Measurements from ENCODE around the gene HTT. TPM values are rescaled to one million over a fixed set of nuclear protein-coding genes. Genes with fewer than 3 reads are reported as not detected.

The HTT gene
- total and polyA plus RNA-seq, 2 of the 8 experiments (the other 6 are each of a cell fraction or from before 2014, with no cell fraction given) = 24.0 to 71.0 TPM

GRCh38 chr4:3232871-3233271 lies 158.4 kb downstream of the HTT start:
- Histone ChIP-seq H4K20me1 (replicated peaks in 1 of 2; ENCODE audit: control insufficient read depth in 1 of 2, insufficient read depth in 2 of 2, low read length in 2 of 2) (peaks cover 38 to 39% of the 10 kb centered on the region in 2 experiments), H2BK20ac (ENCODE audit: low read length) (no peak overlapping the region), H3K9ac (replicated peaks in 1 of 4; ENCODE audit: extremely low read depth in 1 of 4, low read depth in 3 of 4, low read length in 3 of 4) (no peak overlapping the region), H3K36me3 (ENCODE audit: control insufficient read depth in 2 of 4, insufficient read depth in 4 of 4, low read length in 3 of 4) (peaks cover 25 to 58% (median 48%) of the 10 kb centered on the region in 4 experiments), H3K18ac (ENCODE audit: extremely low read depth, low read length) (no peak overlapping the region), H2AFZ (ENCODE audit: low read length) (no peak overlapping the region), H3K14ac (ENCODE audit: insufficient read length) (no peak overlapping the region), H3K79me1 (ENCODE audit: low read depth, low read length) (no peaks in the 10 kb centered on the region; the same call in 1 of the 2 replicates), H3K9me3 (ENCODE audit: insufficient read depth in 2 of 2, low read depth in 1 of 2, low read length in 1 of 2) (peaks cover 0 to 3% of the 10 kb centered on the region in 2 experiments; a peak in 1 of 4 replicates), H3K4me2 (ENCODE audit: insufficient read depth in 1 of 2, low read depth in 2 of 2, low read length in 2 of 2) (no peak overlapping the region), H3K4me1 (replicated peaks in 1 of 4; ENCODE audit: control insufficient read depth in 3 of 4, insufficient read depth in 4 of 4, low read length in 3 of 4) (peaks cover 0 to 5% (median 4%) of the 10 kb centered on the region in 4 experiments; a peak in 5 of 7 replicates), H4K8ac (ENCODE audit: extremely low read depth, insufficient read depth, low read length) (no peak overlapping the region), H4K5ac (ENCODE audit: insufficient read length, low read depth, low read length) (no peak overlapping the region), H3K79me2 (ENCODE audit: control insufficient read depth in 1 of 2, insufficient read depth in 2 of 2, low read length in 2 of 2) (no peaks in the 10 kb centered on the region), H3K4ac (replicated peaks; ENCODE audit: insufficient read length, low read depth, low read length) (no peak overlapping the region), H3K23me2 (ENCODE audit: low read depth, low read length) (no peaks in the 10 kb centered on the region; the same call in 1 of the 2 replicates), H3K56ac (replicated peaks; ENCODE audit: insufficient read length, low read depth, low read length) (no peak overlapping the region), H2BK12ac (ENCODE audit: low read depth, low read length) (no peak overlapping the region), H3K27me3 (replicated peaks in 1 of 4; ENCODE audit: control insufficient read depth in 3 of 4, extremely low read depth in 1 of 4, insufficient read depth in 3 of 4, low read length in 3 of 4) (peaks cover 6 to 28% (median 16%) of the 10 kb centered on the region in 4 experiments; a peak in 5 of 7 replicates), H3K27ac (ENCODE audit: low read depth, low read length) (no peak overlapping the region), H2AK5ac (ENCODE audit: low read depth, low read length) (no peak overlapping the region), H3K23ac (ENCODE audit: insufficient read length) (no peak overlapping the region), H2BK5ac (ENCODE audit: low read depth, low read length) (no peak overlapping the region), H3K4me3 (ENCODE audit: extremely low read depth in 1 of 4, insufficient read depth in 2 of 4, low read depth in 3 of 4, low read length in 4 of 4) (no peak overlapping the region), H4K91ac (replicated peaks; ENCODE audit: insufficient read length, low read length) (no peak overlapping the region), H2BK120ac (replicated peaks; ENCODE audit: low read depth, low read length) (no peak overlapping the region), H2BK15ac (ENCODE audit: low read length) (no peak overlapping the region)
- FAIRE-seq (no peak), DNase-seq (ENCODE audit: low read depth in 1 of 2, low spot score in 2 of 2) (no peak)
- ChIA-PET POLR2A (ENCODE audit: partially characterized antibody) (no interaction called here), CTCF (ENCODE audit: partially characterized antibody) (interaction anchor here (1.0 to 2.3 kb wide), 6 partner anchors 10 to 254 kb away, joined by 3 to 9 read pairs (median 4); partner anchors contain the start of gene MSANTD1)
- WGBS, 2 experiments (ENCODE audit: extremely low coverage in 1 of 2, insufficient coverage in 1 of 2, insufficient read length in 1 of 2, insufficient replicate concordance in 2 of 2, low coverage in 1 of 2, low lambda C conversion rate in 2 of 2, missing lambda C conversion rate in 1 of 2) = 92% methylated on average over 12 of the region's 15 CpGs; no CpG with 5 or more reads in 1 of the 2 experiments
- TF ChIP-seq BCL11A (IDR thresholded peaks at IDR 0.05; ENCODE audit: low read depth in 2 of 2, low read length in 2 of 2) (no peak), JUND (IDR thresholded peaks at IDR 0.05; ENCODE audit: low read length) (no peak), ATF3 (IDR thresholded peaks at IDR 0.05; ENCODE audit: insufficient read depth, low read depth, low read length) (no peak), POLR2A (IDR thresholded peaks at IDR 0.05; ENCODE audit: control extremely low read depth in 1 of 2, low read depth in 2 of 2, low read length in 2 of 2) (no peak), SAP30 (IDR thresholded peaks at IDR 0.05; ENCODE audit: insufficient read depth, insufficient replicate concordance, low read length) (no peak), YY1 (IDR thresholded peaks at IDR 0.05; ENCODE audit: low read depth, low read length) (no peak), CTBP2 (IDR thresholded peaks at IDR 0.05; ENCODE audit: borderline replicate concordance, insufficient read depth, insufficient read length, low read length) (no peak), GABPA (IDR thresholded peaks at IDR 0.05; ENCODE audit: borderline replicate concordance, insufficient read depth, low read length) (no peak), EGR1 (IDR thresholded peaks at IDR 0.05; ENCODE audit: borderline replicate concordance, low read depth, low read length) (no peak), HDAC2 (IDR thresholded peaks at IDR 0.05; ENCODE audit: borderline replicate concordance in 1 of 2, low read depth in 2 of 2, low read length in 2 of 2) (no peak), SIX5 (IDR thresholded peaks at IDR 0.05; ENCODE audit: low read depth, low read length) (no peak), TAF7 (optimal IDR thresholded peaks at IDR 0.05; ENCODE audit: borderline replicate concordance, low read depth, low read length) (no peak), JUN (IDR thresholded peaks at IDR 0.05; ENCODE audit: low read depth, low read length) (no peak), SP1 (IDR thresholded peaks at IDR 0.05; ENCODE audit: low read depth, low read length) (no peak)
